B cell (primary cell): Measurements from ENCODE around the gene ANGPT4. TPM values are rescaled to one million over a fixed set of nuclear protein-coding genes. Genes with fewer than 3 reads are reported as not detected.

ENCODE experiments used
- ATAC-seq: fragments of 200-7000 bp; cut with Tn5 transposase; one replicate; pipeline ENCODE4 v1.10.0; 2021; ENCODE audit warnings: low read depth, mild to moderate bottlenecking, moderate number of reproducible peaks, moderate library complexity
- CTCF ChIA-PET: fragments of 350-600 bp; sonication (Branson Sonifier 250); formaldehyde crosslinking; loops from one replicate; lab custom pipeline; 2021; ENCODE audit warnings: antibody characterized with exemption, inconsistent platforms; lab: Charles Lee
- POLR2A ChIA-PET: fragments of 350-600 bp; sonication (Branson Sonifier 250); formaldehyde crosslinking; loops from one replicate; lab custom pipeline; 2021; ENCODE audit warnings: antibody characterized with exemption; lab: Charles Lee
- DNase-seq: peaks from one replicate; pipeline ENCODE4 v3.0.0; 2013
- H2AFZ ChIP-seq: 2 replicates; pipeline ENCODE4 v1.6.1; 2012; ENCODE audit warnings: mild to moderate bottlenecking, low read depth, low read length; ENCODE audit not compliant: insufficient read depth, poor library complexity, severe bottlenecking
- H3K27ac ChIP-seq, 2 donors: 1 replicate in 1 of 2; 2 replicates in 1 of 2; pipeline ENCODE4 v1.5.1; 2012 to 2013; ENCODE audit warnings: low read length in 2 of 2, mild to moderate bottlenecking in 2 of 2, moderate library complexity in 1 of 2
- H3K27me3 ChIP-seq, 4 experiments: fragments of 200-600 bp in 1 of 4; sonication (generic) in 1 of 4; replicated peaks in 1 of 4; 1 replicate in 2 of 4; 2 replicates in 2 of 4; pipeline versions ENCODE4 v1.6.1 to v1.7.0; 2013 to 2016; ENCODE audit warnings: low read length in 3 of 4, mild to moderate bottlenecking in 2 of 4, mixed read lengths in 1 of 4, moderate library complexity in 1 of 4; ENCODE audit not compliant: insufficient read depth in 4 of 4, control insufficient read depth in 3 of 4; ENCODE audit errors: control extremely low read depth in 1 of 4
- H3K36me3 ChIP-seq, 2 experiments: replicated peaks in 1 of 2; 1 replicate in 1 of 2; 2 replicates in 1 of 2; pipeline versions ENCODE4 v1.6.1 to v1.7.1; 2013; ENCODE audit warnings: low read length in 1 of 2; ENCODE audit not compliant: insufficient read depth in 2 of 2, control insufficient read depth in 1 of 2; ENCODE audit errors: control extremely low read depth in 1 of 2, extremely low read depth in 1 of 2
- H3K4me1 ChIP-seq, 2 donors: fragments of 200-600 bp in 1 of 2; sonication (generic) in 1 of 2; 1 replicate in 1 of 2; 2 replicates in 1 of 2; pipeline versions ENCODE4 v1.5.1 to v1.6.1; 2013 to 2017; ENCODE audit warnings: low read length in 2 of 2; ENCODE audit not compliant: control insufficient read depth in 2 of 2, insufficient read depth in 2 of 2
- H3K4me2 ChIP-seq: replicated peaks from 2 replicates; pipeline ENCODE3; 2012; ENCODE audit warnings: mild to moderate bottlenecking, low read depth, low read length; ENCODE audit not compliant: poor library complexity, severe bottlenecking
- H3K4me3 ChIP-seq, 5 experiments: fragments of 200-600 bp in 1 of 5; sonication (generic) in 1 of 5; 1 replicate in 3 of 5; 2 replicates in 2 of 5; pipeline versions ENCODE4 v1.5.1 to v1.7.0; 2011 to 2016; ENCODE audit warnings: low read length in 4 of 5, mild to moderate bottlenecking in 4 of 5, low read depth in 2 of 5, control low read depth in 1 of 5, moderate library complexity in 1 of 5; ENCODE audit not compliant: insufficient read depth in 1 of 5; ENCODE audit errors: control extremely low read depth in 1 of 5, extremely low read depth in 1 of 5
- H3K79me2 ChIP-seq: fragments of 200-600 bp; sonication (generic); one replicate; pipeline ENCODE4 v1.6.0; 2016; ENCODE audit warnings: low read length; ENCODE audit not compliant: control insufficient read depth, insufficient read depth
- H3K9ac ChIP-seq: fragments of 200-600 bp; sonication (generic); 2 replicates; pipeline ENCODE4 v1.6.1; 2017; ENCODE audit warnings: mild to moderate bottlenecking, low read length, moderate library complexity
- H3K9me3 ChIP-seq, 3 donors: one replicate each; pipeline versions ENCODE4 v1.6.1 to v1.7.1; 2013; ENCODE audit warnings: low read length in 2 of 3; ENCODE audit not compliant: control insufficient read depth in 2 of 3, insufficient read depth in 1 of 3; ENCODE audit errors: control extremely low read depth in 1 of 3
- H4K20me1 ChIP-seq: 2 replicates; pipeline ENCODE4 v1.6.0; 2012; ENCODE audit warnings: mild to moderate bottlenecking, low read length; ENCODE audit not compliant: insufficient read depth, control insufficient read depth, poor library complexity, severe bottlenecking
- H3K27ac Mint-ChIP-seq: one replicate; pipeline ENCODE4 v1.8.0; 2021; ENCODE audit warnings: mixed read lengths
- H3K27me3 Mint-ChIP-seq: one replicate; pipeline ENCODE4 v1.8.0; 2021; ENCODE audit warnings: mixed read lengths
- H3K4me1 Mint-ChIP-seq: one replicate; pipeline ENCODE4 v1.8.0; 2021; ENCODE audit warnings: mixed read lengths
- H3K4me3 Mint-ChIP-seq: one replicate; pipeline ENCODE4 v1.8.0; 2021; ENCODE audit warnings: mixed read lengths
- H3K9me3 Mint-ChIP-seq: one replicate; pipeline ENCODE4 v1.8.0; 2022; ENCODE audit warnings: mixed read lengths; ENCODE audit not compliant: insufficient read depth
- CTCF ChIP-seq: fragments of 200-600 bp; IDR thresholded peaks from one replicate; pipeline ENCODE4 v1.8.0; 2022; ENCODE audit warnings: antibody characterized with exemption, mild to moderate bottlenecking
- EZH2 ChIP-seq: IDR thresholded peaks from 2 replicates; pipeline ENCODE4 v1.6.1; 2012; ENCODE audit warnings: borderline replicate concordance, low read depth, mild to moderate bottlenecking, moderate library complexity, low read length; ENCODE audit not compliant: insufficient read depth, poor library complexity, severe bottlenecking
- WGBS: methylation state at CpG from one replicate; pipeline ENCODE4 v1.1.5; 2013; ENCODE audit warnings: missing lambda C conversion rate; ENCODE audit not compliant: insufficient coverage; 5-methylcytosine and 5-hydroxymethylcytosine counted together
- intact Hi-C: fragments of 100-400 bp; cut with micrococcal nuclease; formaldehyde crosslinking; loops from one replicate; pipeline ENCODE4 v1.10.0; 2022
- polyA plus RNA-seq: library from polyadenylated mRNA; depleted of rRNA; stranded (reverse); fragments of >200 nt; gene quantifications from 2 replicates; pipeline ENCODE4 v1.2.3, GENCODE V29; 2012
- total RNA-seq, 2 donors: library from RNA; stranded (reverse); fragments of 120-200 nt in 1 of 2; gene quantifications; 1 replicate in 1 of 2; 2 replicates in 1 of 2; pipeline versions ENCODE4 v1.2.3 to v1.2.4, GENCODE V29; 2013 to 2022

ANGPT4 gene
- total and polyA plus RNA-seq, 2 donors (not counting 1 experiment from before 2014, with no cell fraction given), result not detected

DNA sequence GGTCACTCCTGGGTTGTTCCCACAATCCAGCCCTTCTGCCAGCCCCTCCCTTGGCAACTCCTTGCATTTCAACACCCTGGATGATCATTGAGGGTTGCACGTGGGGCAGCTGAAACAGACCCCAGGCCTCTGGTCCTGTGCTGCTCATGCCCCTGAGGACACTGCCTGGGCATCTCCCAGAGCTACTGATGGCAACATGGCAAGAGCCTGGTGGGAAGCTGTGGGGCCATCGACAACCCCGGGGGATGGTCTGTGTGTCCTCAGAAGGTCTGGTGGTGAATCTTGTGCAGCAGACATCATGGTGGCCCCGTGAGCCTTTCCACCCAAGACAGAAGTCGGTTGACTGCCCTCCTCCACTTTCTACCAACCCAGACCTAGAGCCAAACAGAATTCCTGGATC lies 4.9 kb upstream of the ANGPT4 start:
- H3K79me2 ChIP-seq, result no peaks in the 10 kb centered on the region
- WGBS, result 90% methylated on average over 3 of the region's 5 CpGs
- POLR2A ChIA-PET, result no interaction called here

GRCh38 chr20:920311-920710 lies 4.2 kb upstream of the ANGPT4 start:
- H3K9me3 Mint-ChIP-seq, result no peaks in the 10 kb centered on the region
- Histone ChIP-seq H3K4me3 (no peak overlapping the region), H3K27ac (no peak overlapping the region), H3K79me2 (no peaks in the 10 kb centered on the region), H3K27me3 (peaks cover 0 to 5% (median 0%) of the 10 kb centered on the region in 4 experiments), H3K4me1 (no peaks in the 10 kb centered on the region), H3K4me2 (no peak overlapping the region), H3K9me3 (no peaks in the 10 kb centered on the region), H3K9ac (no peak overlapping the region), H2AFZ (no peak overlapping the region), H3K36me3 (no peaks in the 10 kb centered on the region), H4K20me1 (no peaks in the 10 kb centered on the region)
- DNase-seq, result no peak
- H3K4me3 Mint-ChIP-seq, result no peak overlapping the region
- no peaks in the 10 kb centered on the region for H3K4me1 Mint-ChIP-seq
- POLR2A ChIA-PET, result no interaction called here
- H3K27ac Mint-ChIP-seq, result no peak overlapping the region
- peaks cover 19% of the 10 kb centered on the region for H3K27me3 Mint-ChIP-seq
- no peak for TF ChIP-seq EZH2
- TF ChIP-seq CTCF, result no peak
- intact Hi-C loops, result no loop called here
- 100% methylated on average over 2 of the region's 4 CpGs for WGBS
- no peak for ATAC-seq
- CTCF ChIA-PET, result interaction anchor here (0.7 kb wide), 1 partner anchor 29 kb away, joined by 4 read pairs; no protein-coding TSS in a partner anchor

More for the DNA sequence above, 4.9 kb upstream of the ANGPT4 start:
- no peak overlapping the region for H3K9ac ChIP-seq
- no peak overlapping the region for H3K4me3 ChIP-seq
- TF ChIP-seq CTCF, result no peak
- no peak for TF ChIP-seq EZH2
- DNase-seq (no peak), ATAC-seq (no peak)
- Mint-ChIP-seq H3K9me3 (no peaks in the 10 kb centered on the region), H3K4me1 (no peaks in the 10 kb centered on the region), H3K27me3 (peaks cover 19% of the 10 kb centered on the region), H3K4me3 (no peak overlapping the region), H3K27ac (no peak overlapping the region)
- no peaks in the 10 kb centered on the region for H3K36me3 ChIP-seq
- H4K20me1 ChIP-seq, result no peaks in the 10 kb centered on the region
- H3K9me3 ChIP-seq, result no peaks in the 10 kb centered on the region
- H3K4me1 ChIP-seq, result no peaks in the 10 kb centered on the region
- intact Hi-C loops, result no loop called here
- H3K27me3 ChIP-seq, result peaks cover 0 to 5% (median 0%) of the 10 kb centered on the region in 4 experiments
- CTCF ChIA-PET, result no interaction called here
- no peak overlapping the region for H2AFZ ChIP-seq
- no peak overlapping the region for H3K27ac ChIP-seq
- no peak overlapping the region for H3K4me2 ChIP-seq
